ENCODE data around the gene LCN15.

LCN15 gene

DNA sequence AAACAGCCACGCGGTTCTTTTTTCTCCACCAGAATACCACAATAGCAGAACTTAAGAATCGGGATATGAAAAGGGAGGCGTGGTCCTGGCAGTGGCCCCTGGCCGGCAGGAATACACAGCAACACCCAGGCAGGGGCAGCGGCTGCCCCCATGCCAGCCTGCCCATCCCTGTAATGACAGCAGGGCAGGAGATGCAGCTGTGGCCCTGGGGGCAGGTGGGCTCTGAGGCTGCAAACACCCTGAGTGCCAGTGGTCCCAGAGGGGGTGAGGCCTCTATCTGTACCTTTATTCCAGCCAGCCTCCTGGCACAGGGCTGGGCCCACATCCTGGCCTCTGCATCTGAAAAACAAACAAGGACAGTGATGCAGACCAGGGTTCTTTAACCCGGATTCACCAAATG, 39.5 kb downstream of the LCN15 start:
- Histone ChIP-seq H3K9ac (ENCODE audit: low read depth, low read length) (no peak overlapping the region), H3K4me1 (ENCODE audit: insufficient read depth, low read length) (peaks cover 4% of the 10 kb centered on the region; the same call in 1 of the 2 replicates), H3K9me3 (ENCODE audit: control insufficient read depth, insufficient read depth, low read length) (no peaks in the 10 kb centered on the region), H3K36me3 (ENCODE audit: insufficient read depth, low read length) (peaks cover 20% of the 10 kb centered on the region)

DNA sequence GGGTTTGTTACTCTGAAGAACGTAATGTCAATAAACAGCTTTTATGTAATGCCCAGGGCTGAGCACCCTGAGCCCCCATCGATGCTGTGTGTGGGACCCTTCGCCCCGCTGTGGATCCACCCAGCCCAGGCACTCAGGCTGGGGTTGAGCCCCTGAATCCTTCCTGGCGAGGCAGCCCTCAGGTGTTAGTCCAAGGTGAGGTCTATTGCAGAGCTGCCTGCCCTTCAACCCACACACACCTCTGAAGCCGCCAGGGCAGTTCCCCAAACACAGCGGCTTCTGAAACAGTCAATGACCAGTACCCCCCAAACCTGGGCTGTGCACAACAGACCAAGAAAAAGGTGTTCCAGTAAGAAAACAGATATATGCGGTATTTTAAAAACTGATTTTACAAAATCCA, 40.3 kb downstream of the LCN15 start:
- H3K4me1 ChIP-seq (ENCODE audit: insufficient read depth, low read length) = peaks cover 4% of the 10 kb centered on the region; the same call in 1 of the 2 replicates
- peaks cover 20% of the 10 kb centered on the region for H3K36me3 ChIP-seq (ENCODE audit: insufficient read depth, low read length)
- no peaks in the 10 kb centered on the region for H3K9me3 ChIP-seq (ENCODE audit: control insufficient read depth, insufficient read depth, low read length)
- H3K9ac ChIP-seq (ENCODE audit: low read depth, low read length) = no peak overlapping the region

DNA sequence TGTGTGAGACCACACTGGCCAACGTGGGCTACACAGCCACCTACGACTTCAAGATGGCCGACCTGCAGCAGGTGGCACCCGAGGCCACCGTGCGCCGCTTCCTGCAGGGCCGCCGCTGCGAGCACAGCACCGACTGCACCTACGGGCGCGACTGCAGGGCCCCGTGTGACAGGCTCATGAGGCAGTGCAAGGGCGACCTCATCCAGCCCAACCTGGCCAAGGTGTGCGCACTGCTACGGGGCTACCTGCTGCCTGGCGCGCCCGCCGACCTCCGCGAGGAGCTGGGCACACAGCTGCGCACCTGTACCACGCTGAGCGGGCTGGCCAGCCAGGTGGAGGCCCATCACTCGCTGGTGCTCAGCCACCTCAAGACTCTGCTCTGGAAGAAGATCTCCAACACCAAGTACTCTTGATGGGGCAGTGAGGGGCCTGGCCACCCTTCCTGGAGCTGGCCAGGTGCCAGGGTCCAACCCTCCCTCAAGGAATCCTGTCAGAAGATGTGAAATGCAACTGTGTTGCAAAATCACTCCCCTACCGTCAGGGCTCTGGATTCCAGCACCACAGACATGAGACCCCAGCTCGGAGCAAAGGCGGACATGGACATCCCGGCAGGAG, 40.8 kb downstream of the LCN15 start:
- Histone ChIP-seq H3K36me3 (ENCODE audit: insufficient read depth, low read length) (peaks cover 20% of the 10 kb centered on the region), H3K4me1 (ENCODE audit: insufficient read depth, low read length) (peaks cover 4% of the 10 kb centered on the region; the same call in 1 of the 2 replicates), H3K9ac (ENCODE audit: low read depth, low read length) (no peak overlapping the region), H3K9me3 (ENCODE audit: control insufficient read depth, insufficient read depth, low read length) (no peaks in the 10 kb centered on the region)

DNA sequence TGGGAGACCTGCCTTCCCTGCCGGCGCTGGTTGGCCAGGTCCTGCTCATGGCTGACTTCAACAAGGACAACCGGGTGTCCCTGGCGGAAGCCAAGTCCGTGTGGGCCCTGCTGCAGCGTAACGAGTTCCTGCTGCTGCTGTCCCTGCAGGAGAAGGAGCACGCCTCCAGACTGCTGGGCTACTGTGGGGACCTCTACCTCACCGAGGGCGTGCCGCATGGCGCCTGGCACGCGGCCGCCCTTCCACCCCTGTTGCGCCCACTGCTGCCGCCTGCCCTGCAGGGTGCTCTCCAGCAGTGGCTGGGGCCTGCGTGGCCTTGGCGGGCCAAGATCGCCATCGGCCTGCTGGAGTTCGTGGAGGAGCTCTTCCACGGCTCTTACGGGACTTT, 41.4 kb downstream of the LCN15 start:
- H3K9me3 ChIP-seq (ENCODE audit: control insufficient read depth, insufficient read depth, low read length) = no peaks in the 10 kb centered on the region
- peaks cover 4% of the 10 kb centered on the region; the same call in 1 of the 2 replicates for H3K4me1 ChIP-seq (ENCODE audit: insufficient read depth, low read length)
- peaks cover 20% of the 10 kb centered on the region for H3K36me3 ChIP-seq (ENCODE audit: insufficient read depth, low read length)
- H3K9ac ChIP-seq (ENCODE audit: low read depth, low read length) = no peak overlapping the region

DNA sequence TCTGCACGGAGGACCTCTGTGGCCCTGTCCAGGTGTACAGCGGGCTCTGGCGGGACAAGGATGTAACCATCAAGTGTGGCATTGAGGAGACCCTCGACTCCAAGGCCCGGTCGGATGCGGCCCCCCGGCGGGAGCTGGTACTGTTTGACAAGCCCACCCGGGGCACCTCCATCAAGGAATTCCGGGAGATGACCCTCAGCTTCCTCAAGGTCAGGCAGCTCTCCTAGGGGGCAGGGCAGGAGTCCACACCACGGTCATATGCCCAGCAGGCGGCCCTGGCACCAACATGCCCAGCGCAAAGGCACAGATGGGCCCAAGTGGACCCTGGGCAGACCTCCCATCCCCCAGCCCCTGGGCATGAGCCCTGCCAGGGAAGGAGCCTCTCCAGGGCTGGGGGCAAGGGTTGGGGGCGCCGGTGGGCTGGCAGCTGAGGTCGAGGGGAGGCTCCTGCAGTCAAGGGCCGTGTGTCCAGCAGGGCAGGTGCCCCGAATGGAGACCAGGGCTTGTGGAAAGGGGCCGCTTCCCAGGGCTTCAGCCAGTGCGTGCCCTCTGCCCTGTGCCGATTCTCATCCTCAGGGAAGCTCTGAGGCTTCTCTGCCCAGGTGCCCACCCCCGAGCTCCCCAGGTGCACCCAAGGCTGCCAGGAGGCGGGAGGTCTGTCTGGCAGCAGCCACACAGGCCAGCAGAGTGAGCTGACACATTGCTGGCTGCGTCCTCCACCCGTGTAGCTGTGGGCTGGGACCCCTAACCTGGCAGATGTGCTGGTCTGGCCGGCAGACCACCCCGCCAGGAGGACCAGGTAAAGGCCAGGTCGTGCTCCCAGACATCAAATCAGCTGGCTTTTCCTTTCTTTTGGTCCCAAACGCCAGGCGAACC, 42.0 kb downstream of the LCN15 start:
- Histone ChIP-seq H3K36me3 (ENCODE audit: insufficient read depth, low read length) (peaks cover 20% of the 10 kb centered on the region), H3K9ac (ENCODE audit: low read depth, low read length) (no peak overlapping the region), H3K9me3 (ENCODE audit: control insufficient read depth, insufficient read depth, low read length) (no peaks in the 10 kb centered on the region), H3K4me1 (ENCODE audit: insufficient read depth, low read length) (peaks cover 4% of the 10 kb centered on the region; the same call in 1 of the 2 replicates)

DNA sequence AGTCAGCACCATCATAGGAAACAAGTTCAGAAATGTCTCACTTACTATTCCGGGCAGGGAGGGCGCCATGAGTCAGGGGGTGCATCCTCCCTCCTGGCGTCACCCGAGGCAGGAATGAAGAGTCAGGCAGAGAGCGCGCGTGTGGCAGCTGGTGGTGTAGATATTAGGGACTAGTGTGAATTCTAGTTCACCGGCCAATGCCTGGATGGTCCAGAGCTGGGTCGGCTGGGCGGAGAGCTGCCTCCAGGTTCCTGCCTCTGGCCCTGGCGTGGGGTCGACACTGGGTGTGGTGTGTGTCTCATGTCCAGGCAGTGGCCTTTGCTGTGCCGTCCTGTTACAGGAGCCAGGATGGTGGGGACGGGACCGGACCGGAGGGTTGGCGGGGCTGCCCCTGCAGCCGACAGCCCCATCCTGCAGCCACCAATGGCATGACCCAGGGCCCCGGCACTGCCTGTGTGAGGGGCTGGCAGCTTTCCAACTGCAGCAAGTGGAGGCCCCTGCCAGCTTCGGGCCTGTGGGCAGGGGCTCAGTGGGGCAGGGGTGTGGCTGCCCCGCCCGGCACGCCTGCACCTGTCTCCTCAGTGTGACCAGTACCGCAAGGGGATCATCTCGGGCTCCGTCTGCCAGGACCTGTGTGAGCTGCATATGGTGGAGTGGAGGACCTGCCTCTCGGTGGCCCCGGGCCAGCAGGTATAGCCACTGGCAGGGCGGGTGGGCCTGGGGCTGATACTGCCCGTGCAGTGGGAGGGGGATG, 42.8 kb downstream of the LCN15 start:
- Histone ChIP-seq H3K4me1 (ENCODE audit: insufficient read depth, low read length) (no peaks in the 10 kb centered on the region; the same call in 1 of the 2 replicates), H3K36me3 (ENCODE audit: insufficient read depth, low read length) (peaks cover 16% of the 10 kb centered on the region), H3K9ac (ENCODE audit: low read depth, low read length) (no peak overlapping the region), H3K9me3 (ENCODE audit: control insufficient read depth, insufficient read depth, low read length) (no peaks in the 10 kb centered on the region)

DNA sequence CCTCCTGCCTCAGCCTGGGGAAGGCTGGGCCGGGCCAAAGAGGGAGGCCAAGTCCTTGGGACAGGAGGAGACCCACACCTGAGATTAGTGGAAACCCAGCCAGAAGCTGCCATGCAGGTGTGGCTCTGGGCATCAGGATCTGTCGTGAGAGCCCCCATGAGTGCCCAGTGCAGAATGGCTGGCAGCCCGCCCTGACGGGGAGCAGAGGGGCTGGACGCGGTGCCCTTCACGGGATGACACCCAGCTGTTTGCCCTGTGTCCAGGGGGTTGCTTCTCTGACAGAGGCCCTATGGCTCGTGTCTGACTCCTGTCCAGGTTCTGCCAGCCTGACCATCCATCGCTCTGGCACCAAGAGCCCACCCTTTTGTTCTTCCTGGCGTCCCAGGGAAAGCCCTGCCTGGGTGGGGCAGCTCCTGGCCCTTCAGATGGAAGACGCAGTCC, 43.4 kb downstream of the LCN15 start:
- Histone ChIP-seq H3K9ac (ENCODE audit: low read depth, low read length) (no peak overlapping the region), H3K9me3 (ENCODE audit: control insufficient read depth, insufficient read depth, low read length) (no peaks in the 10 kb centered on the region), H3K4me1 (ENCODE audit: insufficient read depth, low read length) (no peaks in the 10 kb centered on the region; the same call in 1 of the 2 replicates), H3K36me3 (ENCODE audit: insufficient read depth, low read length) (peaks cover 14% of the 10 kb centered on the region)

DNA sequence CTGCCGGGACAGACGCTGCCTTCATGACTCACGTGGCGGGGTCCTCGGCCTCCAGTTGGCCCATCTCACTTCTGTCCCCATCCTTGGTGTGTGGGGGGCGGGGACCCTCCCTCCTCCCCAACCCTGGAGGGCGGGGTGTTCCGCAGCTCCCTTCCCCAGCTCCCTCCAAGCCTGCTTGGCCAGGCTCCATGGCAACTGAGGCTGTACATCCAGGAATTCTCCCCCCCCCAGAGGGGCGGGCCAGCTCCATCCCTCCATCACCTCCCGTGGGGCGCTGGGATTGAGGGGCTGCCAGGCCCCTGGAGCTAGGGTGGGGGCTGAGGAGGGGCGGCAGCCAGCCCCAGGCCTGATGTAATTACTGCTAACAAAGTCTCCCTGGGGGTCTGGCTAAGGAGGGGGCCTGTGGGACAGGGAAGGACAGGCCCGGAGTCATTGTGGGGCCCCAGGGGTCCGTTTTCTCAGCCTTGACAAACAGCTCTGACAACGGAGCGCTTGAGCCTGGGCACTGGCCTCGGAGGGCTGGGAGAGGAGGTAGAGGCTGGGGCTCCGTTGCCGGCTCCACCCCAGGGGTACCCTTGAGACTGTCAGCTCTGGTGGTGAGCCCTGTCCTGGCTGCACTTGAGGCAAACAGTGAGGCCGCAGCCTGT, 43.9 kb downstream of the LCN15 start:
- Histone ChIP-seq H3K9me3 (ENCODE audit: control insufficient read depth, insufficient read depth, low read length) (no peaks in the 10 kb centered on the region), H3K9ac (ENCODE audit: low read depth, low read length) (no peak overlapping the region), H3K36me3 (ENCODE audit: insufficient read depth, low read length) (peaks cover 12% of the 10 kb centered on the region), H3K4me1 (ENCODE audit: insufficient read depth, low read length) (no peaks in the 10 kb centered on the region; the same call in 1 of the 2 replicates)

DNA sequence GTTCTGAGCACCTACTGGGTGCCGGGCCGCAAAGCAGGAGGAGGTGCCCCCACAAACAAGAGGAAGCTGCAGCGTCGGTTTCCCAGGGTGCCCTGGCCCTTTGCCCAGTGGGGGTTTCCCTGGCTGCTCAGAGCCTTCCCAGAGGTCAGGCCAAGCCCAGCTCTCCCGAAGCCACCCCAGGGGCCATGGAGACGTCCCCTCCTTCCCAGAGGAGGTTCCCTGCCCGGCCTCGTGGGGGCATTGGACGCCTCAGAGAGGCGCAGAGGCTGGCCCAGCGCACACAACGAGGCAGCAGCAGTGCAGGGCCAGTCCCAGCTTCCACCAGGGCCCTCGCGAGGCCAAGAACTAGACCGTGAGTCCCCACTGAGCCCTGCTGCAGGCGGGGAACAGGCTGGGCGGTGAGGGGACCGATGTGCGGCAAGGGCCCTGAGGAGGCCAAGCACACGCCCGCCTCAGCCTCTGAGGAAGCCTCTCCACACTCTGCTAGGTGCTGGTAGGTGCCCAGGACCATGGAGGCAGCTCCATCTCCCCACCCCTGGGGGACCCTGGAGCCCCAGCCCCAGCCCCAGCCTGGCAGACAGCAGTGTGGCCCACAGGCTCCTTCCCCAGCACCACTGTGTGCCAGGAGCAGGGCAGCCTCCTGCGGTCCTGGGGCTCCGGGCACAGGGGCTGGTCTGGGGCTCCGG, 45.0 kb downstream of the LCN15 start:
- H3K36me3 ChIP-seq (ENCODE audit: insufficient read depth, low read length) = peaks cover 9% of the 10 kb centered on the region
- no peaks in the 10 kb centered on the region; the same call in 1 of the 2 replicates for H3K4me1 ChIP-seq (ENCODE audit: insufficient read depth, low read length)
- no peak overlapping the region for H3K9ac ChIP-seq (ENCODE audit: low read depth, low read length)
- no peaks in the 10 kb centered on the region for H3K9me3 ChIP-seq (ENCODE audit: control insufficient read depth, insufficient read depth, low read length)

DNA sequence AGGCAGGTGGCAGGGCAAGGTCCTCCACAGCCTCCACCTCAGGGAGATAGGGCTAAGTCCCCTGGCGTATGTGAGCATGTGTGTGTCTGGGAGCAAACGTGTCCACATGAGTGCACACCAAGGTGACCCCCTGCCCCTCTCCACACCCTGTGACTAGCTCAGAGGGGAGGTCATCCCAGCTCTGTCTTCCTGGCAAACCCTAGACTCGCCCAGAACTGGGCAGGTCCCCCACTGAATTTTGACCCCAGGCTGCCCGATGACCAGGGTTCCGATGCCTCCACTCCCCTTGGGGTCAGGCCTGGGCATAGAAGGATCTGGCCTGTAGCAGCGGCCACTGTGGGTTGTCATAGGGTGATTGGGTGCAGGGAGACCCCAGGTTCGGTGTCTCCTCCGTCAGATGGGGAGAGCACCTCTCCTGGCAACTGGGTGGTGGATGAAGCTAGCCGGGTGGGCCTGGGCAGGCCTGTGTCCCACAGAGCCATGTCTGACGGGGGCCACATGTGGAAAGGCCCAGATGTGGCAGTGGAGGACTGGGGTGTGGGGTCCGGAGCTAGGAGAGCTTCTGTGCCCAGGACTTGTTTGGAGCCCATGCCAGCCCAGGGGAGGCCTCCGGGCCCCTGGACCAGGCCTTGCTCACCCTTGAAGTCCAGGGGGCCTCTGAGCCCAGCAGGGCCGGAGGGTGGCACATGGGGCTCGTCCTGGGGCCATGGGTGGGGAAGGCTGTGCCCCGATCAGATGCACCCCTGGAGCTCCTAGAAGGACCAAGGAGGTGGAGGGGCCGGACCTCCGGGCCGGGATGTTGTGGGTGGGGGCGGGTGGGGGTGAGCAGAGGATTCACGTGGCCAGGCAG, 45.7 kb downstream of the LCN15 start:
- Histone ChIP-seq H3K9ac (ENCODE audit: low read depth, low read length) (no peak overlapping the region), H3K36me3 (ENCODE audit: insufficient read depth, low read length) (peaks cover 2% of the 10 kb centered on the region; the same call in 1 of the 2 replicates), H3K4me1 (ENCODE audit: insufficient read depth, low read length) (no peaks in the 10 kb centered on the region; the same call in 1 of the 2 replicates), H3K9me3 (ENCODE audit: control insufficient read depth, insufficient read depth, low read length) (no peaks in the 10 kb centered on the region)

DNA sequence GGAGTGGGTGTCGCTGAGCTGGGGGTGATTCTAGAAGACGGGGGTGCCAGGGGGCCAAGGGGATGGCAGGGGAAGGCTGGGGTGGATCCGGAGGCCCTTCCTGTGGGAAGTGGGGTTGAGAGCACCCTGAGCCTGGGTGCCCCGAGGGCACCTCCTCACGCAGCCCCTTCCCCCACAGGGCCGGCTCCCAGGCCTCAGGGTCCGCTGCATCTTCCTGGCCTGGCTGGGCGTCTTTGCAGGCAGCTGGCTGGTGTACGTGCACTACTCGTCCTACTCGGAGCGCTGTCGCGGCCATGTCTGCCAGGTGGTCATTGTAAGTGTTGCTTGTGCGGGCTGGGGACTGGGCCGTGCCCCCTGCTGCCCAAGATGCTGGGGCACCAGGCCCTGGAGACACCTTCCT, 46.9 kb downstream of the LCN15 start:
- Histone ChIP-seq H3K4me1 (ENCODE audit: insufficient read depth, low read length) (no peaks in the 10 kb centered on the region; the same call in 1 of the 2 replicates), H3K9ac (ENCODE audit: low read depth, low read length) (no peak overlapping the region), H3K9me3 (ENCODE audit: control insufficient read depth, insufficient read depth, low read length) (no peaks in the 10 kb centered on the region), H3K36me3 (ENCODE audit: insufficient read depth, low read length) (no peaks in the 10 kb centered on the region)

DNA sequence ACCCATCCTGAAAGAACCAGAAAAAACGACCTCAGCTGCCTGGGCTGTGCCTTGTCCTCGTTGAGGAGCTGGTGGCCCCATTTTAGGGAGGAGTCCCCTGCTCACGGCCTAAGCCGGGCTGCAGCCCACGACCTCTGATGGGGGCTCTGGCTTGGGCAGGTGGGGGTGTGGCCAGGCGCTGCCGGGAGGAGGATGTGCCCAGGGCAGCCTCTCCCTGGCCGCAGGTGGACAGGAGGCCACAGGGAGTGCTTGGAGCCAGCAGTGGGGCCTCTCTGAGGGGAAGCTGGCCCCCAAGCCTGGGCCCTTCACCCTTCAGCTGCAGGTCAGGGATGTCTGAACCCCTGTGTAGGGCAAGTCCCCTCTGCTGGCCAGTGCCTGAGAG, 49.4 kb downstream of the LCN15 start:
- no peak overlapping the region for H3K9ac ChIP-seq (ENCODE audit: low read depth, low read length)
- no peaks in the 10 kb centered on the region; the same call in 1 of the 2 replicates for H3K4me1 ChIP-seq (ENCODE audit: insufficient read depth, low read length)
- H3K36me3 ChIP-seq (ENCODE audit: insufficient read depth, low read length) = no peaks in the 10 kb centered on the region
- H3K9me3 ChIP-seq (ENCODE audit: control insufficient read depth, insufficient read depth, low read length) = no peaks in the 10 kb centered on the region
